Measurements from ENCODE around the gene DPF1. TPM values are rescaled to one million over a fixed set of nuclear protein-coding genes. Genes with fewer than 3 reads are reported as not detected.

DPF1 gene
- total RNA-seq, 1 donor from 2014 or later, result 31.7 TPM

GRCh38 chr19:38170334-38170733, 53.7 kb downstream of the DPF1 start:
- TF ChIP-seq, protein P1, sequence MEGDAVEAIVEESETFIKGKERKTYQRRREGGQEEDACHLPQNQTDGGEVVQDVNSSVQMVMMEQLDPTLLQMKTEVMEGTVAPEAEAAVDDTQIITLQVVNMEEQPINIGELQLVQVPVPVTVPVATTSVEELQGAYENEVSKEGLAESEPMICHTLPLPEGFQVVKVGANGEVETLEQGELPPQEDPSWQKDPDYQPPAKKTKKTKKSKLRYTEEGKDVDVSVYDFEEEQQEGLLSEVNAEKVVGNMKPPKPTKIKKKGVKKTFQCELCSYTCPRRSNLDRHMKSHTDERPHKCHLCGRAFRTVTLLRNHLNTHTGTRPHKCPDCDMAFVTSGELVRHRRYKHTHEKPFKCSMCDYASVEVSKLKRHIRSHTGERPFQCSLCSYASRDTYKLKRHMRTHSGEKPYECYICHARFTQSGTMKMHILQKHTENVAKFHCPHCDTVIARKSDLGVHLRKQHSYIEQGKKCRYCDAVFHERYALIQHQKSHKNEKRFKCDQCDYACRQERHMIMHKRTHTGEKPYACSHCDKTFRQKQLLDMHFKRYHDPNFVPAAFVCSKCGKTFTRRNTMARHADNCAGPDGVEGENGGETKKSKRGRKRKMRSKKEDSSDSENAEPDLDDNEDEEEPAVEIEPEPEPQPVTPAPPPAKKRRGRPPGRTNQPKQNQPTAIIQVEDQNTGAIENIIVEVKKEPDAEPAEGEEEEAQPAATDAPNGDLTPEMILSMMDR (conservative IDR thresholded peaks at IDR 0.05), result no peak
- H3K27me3 Mint-ChIP-seq (ENCODE audit: low read depth), result no peaks in the 10 kb centered on the region
- no peaks in the 10 kb centered on the region for H3K4me1 Mint-ChIP-seq
- peaks cover 2% of the 10 kb centered on the region for H3K36me3 Mint-ChIP-seq (ENCODE audit: low read depth)
- no peak overlapping the region for H3K4me3 Mint-ChIP-seq
- no peak overlapping the region for H3K27ac Mint-ChIP-seq (ENCODE audit: unreplicated experiment)
- no peaks in the 10 kb centered on the region for H3K9me3 Mint-ChIP-seq
- DNase-seq (ENCODE audit: low read depth, low spot score), result no peak

DNA sequence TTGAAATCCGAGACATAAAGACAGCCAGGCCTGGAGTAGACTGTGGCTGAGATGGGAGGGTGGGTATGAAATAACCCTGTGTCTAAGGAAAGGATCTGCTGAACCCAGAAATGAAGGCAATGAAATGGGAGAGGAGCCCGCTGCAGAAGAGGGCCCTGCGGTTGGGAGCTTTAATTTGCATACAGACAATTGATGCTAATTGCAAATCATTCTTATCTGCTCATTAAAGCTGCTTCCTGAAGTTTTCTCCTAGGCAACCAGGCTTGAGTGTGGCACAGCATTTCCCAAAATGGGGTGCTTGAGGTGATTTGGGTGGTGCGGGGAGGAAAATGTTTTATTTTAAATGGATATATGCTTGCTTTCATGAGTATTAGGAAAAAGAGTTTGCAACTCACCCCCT, 55.4 kb downstream of the DPF1 start:
- no peak for DNase-seq (ENCODE audit: low read depth, low spot score)
- no peaks in the 10 kb centered on the region for H3K9me3 Mint-ChIP-seq
- H3K4me3 Mint-ChIP-seq, result no peak overlapping the region
- no peaks in the 10 kb centered on the region for H3K4me1 Mint-ChIP-seq
- TF ChIP-seq, protein P1 (conservative IDR thresholded peaks at IDR 0.05), result no peak
- H3K27me3 Mint-ChIP-seq (ENCODE audit: low read depth), result no peaks in the 10 kb centered on the region
- H3K36me3 Mint-ChIP-seq (ENCODE audit: low read depth), result peaks cover 10% of the 10 kb centered on the region
- H3K27ac Mint-ChIP-seq (ENCODE audit: unreplicated experiment), result no peak overlapping the region

DNA sequence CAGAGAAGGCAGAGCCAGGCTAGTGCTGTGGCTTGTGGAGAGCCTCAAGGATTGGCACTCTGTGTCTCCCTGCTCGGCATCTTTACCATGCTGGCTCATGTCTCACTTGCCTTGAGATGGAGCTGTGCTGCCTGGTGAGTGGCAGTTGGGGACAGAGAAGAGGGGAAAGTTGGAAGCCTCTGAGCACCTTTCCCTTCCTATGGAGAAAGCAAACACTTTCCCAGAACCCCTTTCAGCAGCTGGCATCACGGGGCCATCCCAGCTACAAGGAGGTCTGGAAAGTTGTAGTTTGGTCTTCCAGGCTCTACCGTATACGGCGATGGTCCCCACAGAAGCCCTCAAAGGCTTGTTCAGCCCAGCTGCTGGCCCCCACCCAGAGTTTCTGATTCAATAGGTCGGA, 58.7 kb downstream of the DPF1 start:
- H3K9me3 Mint-ChIP-seq, result no peaks in the 10 kb centered on the region
- no peak overlapping the region for H3K4me3 Mint-ChIP-seq
- peaks cover 36% of the 10 kb centered on the region for H3K36me3 Mint-ChIP-seq (ENCODE audit: low read depth)
- no peak overlapping the region for H3K27ac Mint-ChIP-seq (ENCODE audit: unreplicated experiment)
- TF ChIP-seq, protein P1 (conservative IDR thresholded peaks at IDR 0.05), result no peak
- no peak for DNase-seq (ENCODE audit: low read depth, low spot score)
- H3K27me3 Mint-ChIP-seq (ENCODE audit: low read depth), result no peaks in the 10 kb centered on the region
- H3K4me1 Mint-ChIP-seq, result no peaks in the 10 kb centered on the region

- DNase-seq (ENCODE audit: low read depth, low spot score), result no peak
- TF ChIP-seq, protein P1 (conservative IDR thresholded peaks at IDR 0.05), result no peak
- H3K4me3 Mint-ChIP-seq, result no peak overlapping the region
- no peaks in the 10 kb centered on the region for H3K27me3 Mint-ChIP-seq (ENCODE audit: low read depth)
- no peaks in the 10 kb centered on the region for H3K4me1 Mint-ChIP-seq
- peaks cover 36% of the 10 kb centered on the region for H3K36me3 Mint-ChIP-seq (ENCODE audit: low read depth)
- no peak overlapping the region for H3K27ac Mint-ChIP-seq (ENCODE audit: unreplicated experiment)
- H3K9me3 Mint-ChIP-seq, result no peaks in the 10 kb centered on the region
Observed at GRCh38 chr19:38164526-38164925, 59.5 kb downstream of the DPF1 start.

- Mint-ChIP-seq H3K27me3 (ENCODE audit: low read depth) (no peaks in the 10 kb centered on the region), H3K27ac (ENCODE audit: unreplicated experiment) (no peak overlapping the region), H3K36me3 (ENCODE audit: low read depth) (peaks cover 36% of the 10 kb centered on the region), H3K4me3 (no peak overlapping the region), H3K4me1 (no peaks in the 10 kb centered on the region), H3K9me3 (no peaks in the 10 kb centered on the region)
- TF ChIP-seq, protein P1 (conservative IDR thresholded peaks at IDR 0.05), result no peak
- no peak for DNase-seq (ENCODE audit: low read depth, low spot score)
Observed at GRCh38 chr19:38163419-38164290, 60.4 kb downstream of the DPF1 start.
